B cell (primary cell): ENCODE measurements around the gene RHOH. TPM values are rescaled to one million over a fixed set of nuclear protein-coding genes. Genes with fewer than 3 reads are reported as not detected.

Experiments
- ATAC-seq: fragments of 200-7000 bp; cut with Tn5 transposase; one replicate; pipeline ENCODE4 v1.10.0; 2021; ENCODE audit warnings: low read depth, mild to moderate bottlenecking, moderate number of reproducible peaks, moderate library complexity
- CTCF ChIA-PET: fragments of 350-600 bp; sonication (Branson Sonifier 250); formaldehyde crosslinking; loops from one replicate; lab custom pipeline; 2021; ENCODE audit warnings: antibody characterized with exemption, inconsistent platforms; lab: Charles Lee
- POLR2A ChIA-PET: fragments of 350-600 bp; sonication (Branson Sonifier 250); formaldehyde crosslinking; loops from one replicate; lab custom pipeline; 2021; ENCODE audit warnings: antibody characterized with exemption; lab: Charles Lee
- DNase-seq: peaks from one replicate; pipeline ENCODE4 v3.0.0; 2013
- H2AFZ ChIP-seq: 2 replicates; pipeline ENCODE4 v1.6.1; 2012; ENCODE audit warnings: mild to moderate bottlenecking, low read depth, low read length; ENCODE audit not compliant: insufficient read depth, poor library complexity, severe bottlenecking
- H3K27ac ChIP-seq, 2 donors: 1 replicate in 1 of 2; 2 replicates in 1 of 2; pipeline ENCODE4 v1.5.1; 2012 to 2013; ENCODE audit warnings: low read length in 2 of 2, mild to moderate bottlenecking in 2 of 2, moderate library complexity in 1 of 2
- H3K27me3 ChIP-seq, 4 experiments: fragments of 200-600 bp in 1 of 4; sonication (generic) in 1 of 4; replicated peaks in 1 of 4; 1 replicate in 2 of 4; 2 replicates in 2 of 4; pipeline versions ENCODE4 v1.6.1 to v1.7.0; 2013 to 2016; ENCODE audit warnings: low read length in 3 of 4, mild to moderate bottlenecking in 2 of 4, mixed read lengths in 1 of 4, moderate library complexity in 1 of 4; ENCODE audit not compliant: insufficient read depth in 4 of 4, control insufficient read depth in 3 of 4; ENCODE audit errors: control extremely low read depth in 1 of 4
- H3K36me3 ChIP-seq, 2 experiments: replicated peaks in 1 of 2; 1 replicate in 1 of 2; 2 replicates in 1 of 2; pipeline versions ENCODE4 v1.6.1 to v1.7.1; 2013; ENCODE audit warnings: low read length in 1 of 2; ENCODE audit not compliant: insufficient read depth in 2 of 2, control insufficient read depth in 1 of 2; ENCODE audit errors: control extremely low read depth in 1 of 2, extremely low read depth in 1 of 2
- H3K4me1 ChIP-seq, 2 donors: fragments of 200-600 bp in 1 of 2; sonication (generic) in 1 of 2; 1 replicate in 1 of 2; 2 replicates in 1 of 2; pipeline versions ENCODE4 v1.5.1 to v1.6.1; 2013 to 2017; ENCODE audit warnings: low read length in 2 of 2; ENCODE audit not compliant: control insufficient read depth in 2 of 2, insufficient read depth in 2 of 2
- H3K4me2 ChIP-seq: replicated peaks from 2 replicates; pipeline ENCODE3; 2012; ENCODE audit warnings: mild to moderate bottlenecking, low read depth, low read length; ENCODE audit not compliant: poor library complexity, severe bottlenecking
- H3K4me3 ChIP-seq, 5 experiments: fragments of 200-600 bp in 1 of 5; sonication (generic) in 1 of 5; 1 replicate in 3 of 5; 2 replicates in 2 of 5; pipeline versions ENCODE4 v1.5.1 to v1.7.0; 2011 to 2016; ENCODE audit warnings: low read length in 4 of 5, mild to moderate bottlenecking in 4 of 5, low read depth in 2 of 5, control low read depth in 1 of 5, moderate library complexity in 1 of 5; ENCODE audit not compliant: insufficient read depth in 1 of 5; ENCODE audit errors: control extremely low read depth in 1 of 5, extremely low read depth in 1 of 5
- H3K79me2 ChIP-seq: fragments of 200-600 bp; sonication (generic); one replicate; pipeline ENCODE4 v1.6.0; 2016; ENCODE audit warnings: low read length; ENCODE audit not compliant: control insufficient read depth, insufficient read depth
- H3K9ac ChIP-seq: fragments of 200-600 bp; sonication (generic); 2 replicates; pipeline ENCODE4 v1.6.1; 2017; ENCODE audit warnings: mild to moderate bottlenecking, low read length, moderate library complexity
- H3K9me3 ChIP-seq, 3 donors: one replicate each; pipeline versions ENCODE4 v1.6.1 to v1.7.1; 2013; ENCODE audit warnings: low read length in 2 of 3; ENCODE audit not compliant: control insufficient read depth in 2 of 3, insufficient read depth in 1 of 3; ENCODE audit errors: control extremely low read depth in 1 of 3
- H4K20me1 ChIP-seq: 2 replicates; pipeline ENCODE4 v1.6.0; 2012; ENCODE audit warnings: mild to moderate bottlenecking, low read length; ENCODE audit not compliant: insufficient read depth, control insufficient read depth, poor library complexity, severe bottlenecking
- H3K27ac Mint-ChIP-seq: one replicate; pipeline ENCODE4 v1.8.0; 2021; ENCODE audit warnings: mixed read lengths
- H3K27me3 Mint-ChIP-seq: one replicate; pipeline ENCODE4 v1.8.0; 2021; ENCODE audit warnings: mixed read lengths
- H3K4me1 Mint-ChIP-seq: one replicate; pipeline ENCODE4 v1.8.0; 2021; ENCODE audit warnings: mixed read lengths
- H3K4me3 Mint-ChIP-seq: one replicate; pipeline ENCODE4 v1.8.0; 2021; ENCODE audit warnings: mixed read lengths
- H3K9me3 Mint-ChIP-seq: one replicate; pipeline ENCODE4 v1.8.0; 2022; ENCODE audit warnings: mixed read lengths; ENCODE audit not compliant: insufficient read depth
- CTCF ChIP-seq: fragments of 200-600 bp; IDR thresholded peaks from one replicate; pipeline ENCODE4 v1.8.0; 2022; ENCODE audit warnings: antibody characterized with exemption, mild to moderate bottlenecking
- EZH2 ChIP-seq: IDR thresholded peaks from 2 replicates; pipeline ENCODE4 v1.6.1; 2012; ENCODE audit warnings: borderline replicate concordance, low read depth, mild to moderate bottlenecking, moderate library complexity, low read length; ENCODE audit not compliant: insufficient read depth, poor library complexity, severe bottlenecking
- WGBS: methylation state at CpG from one replicate; pipeline ENCODE4 v1.1.5; 2013; ENCODE audit warnings: missing lambda C conversion rate; ENCODE audit not compliant: insufficient coverage; 5-methylcytosine and 5-hydroxymethylcytosine counted together
- intact Hi-C: fragments of 100-400 bp; cut with micrococcal nuclease; formaldehyde crosslinking; loops from one replicate; pipeline ENCODE4 v1.10.0; 2022
- polyA plus RNA-seq: library from polyadenylated mRNA; depleted of rRNA; stranded (reverse); fragments of >200 nt; gene quantifications from 2 replicates; pipeline ENCODE4 v1.2.3, GENCODE V29; 2012
- total RNA-seq, 2 donors: library from RNA; stranded (reverse); fragments of 120-200 nt in 1 of 2; gene quantifications; 1 replicate in 1 of 2; 2 replicates in 1 of 2; pipeline versions ENCODE4 v1.2.3 to v1.2.4, GENCODE V29; 2013 to 2022

RHOH gene
- total and polyA plus RNA-seq, 2 donors (not counting 1 experiment from before 2014, with no cell fraction given): 118 to 209 TPM

GRCh38 chr4:40283413-40283812 is 86.6 kb downstream of the RHOH start:
- Histone ChIP-seq H3K27me3 (no peaks in the 10 kb centered on the region), H3K4me2 (no peak overlapping the region), H3K27ac (no peak overlapping the region), H4K20me1 (no peaks in the 10 kb centered on the region), H3K79me2 (peaks cover 6% of the 10 kb centered on the region), H2AFZ (no peak overlapping the region), H3K4me3 (no peak overlapping the region), H3K9ac (no peak overlapping the region), H3K4me1 (peaks cover 18 to 44% of the 10 kb centered on the region in 2 donors), H3K9me3 (peaks cover 0 to 4% (median 2%) of the 10 kb centered on the region in 3 donors), H3K36me3 (no peaks in the 10 kb centered on the region)
- POLR2A ChIA-PET: interaction anchor here (0.6 to 1.1 kb wide), 2 partner anchors 18 to 195 kb away, joined by 3 to 10 read pairs; no protein-coding TSS in a partner anchor
- no peak for TF ChIP-seq CTCF
- TF ChIP-seq EZH2: no peak
- H3K27ac Mint-ChIP-seq: peak overlapping the region; percentile 32
- CTCF ChIA-PET: interaction anchor here (0.7 to 3.0 kb wide), 10 partner anchors 9 to 302 kb away, joined by 3 to 21 read pairs (median 6); no protein-coding TSS in a partner anchor
- H3K4me1 Mint-ChIP-seq: peaks cover 50% of the 10 kb centered on the region
- H3K4me3 Mint-ChIP-seq: no peak overlapping the region
- H3K27me3 Mint-ChIP-seq: no peaks in the 10 kb centered on the region
- intact Hi-C loops: no loop called here
- ATAC-seq: no peak
- peaks cover 5% of the 10 kb centered on the region for H3K9me3 Mint-ChIP-seq
- WGBS: 100% methylated on average over 4 of the region's 10 CpGs
- DNase-seq: no peak

- no peak overlapping the region for H3K4me3 ChIP-seq
- no peak overlapping the region for H3K4me3 Mint-ChIP-seq
Measured at GRCh38 chr4:40283968-40284367, 87.1 kb downstream of the RHOH start.

More at GRCh38 chr4:40283968-40284367, 87.1 kb downstream of the RHOH start:
- peaks cover 56% of the 10 kb centered on the region for H3K4me1 Mint-ChIP-seq
- no peaks in the 10 kb centered on the region for H3K27me3 Mint-ChIP-seq
- H3K27ac Mint-ChIP-seq: peak overlapping the region; percentile 63
- peaks cover 24 to 49% of the 10 kb centered on the region in 2 donors for H3K4me1 ChIP-seq
- H3K9me3 ChIP-seq: peaks cover 0 to 4% (median 2%) of the 10 kb centered on the region in 3 donors
- ATAC-seq (peak; percentile 71), DNase-seq (peak; percentile 60)
- H3K36me3 ChIP-seq: no peaks in the 10 kb centered on the region
- peak overlapping the region; percentile 20 for H3K4me2 ChIP-seq
- no peaks in the 10 kb centered on the region for H3K27me3 ChIP-seq
- H3K9ac ChIP-seq: no peak overlapping the region
- 79% methylated on average over 7 of the region's 10 CpGs for WGBS
- no peaks in the 10 kb centered on the region for H4K20me1 ChIP-seq
- peaks cover 5% of the 10 kb centered on the region for H3K9me3 Mint-ChIP-seq
- TF ChIP-seq CTCF (no peak), EZH2 (no peak)
- no peak overlapping the region for H3K27ac ChIP-seq
- ChIA-PET CTCF (interaction anchor here (0.9 to 3.0 kb wide), 9 partner anchors 9 to 47 kb away, joined by 4 to 21 read pairs (median 6); no protein-coding TSS in a partner anchor), POLR2A (interaction anchor here (1.1 kb wide), 1 partner anchor 17 kb away, joined by 3 read pairs; no protein-coding TSS in a partner anchor)
- H3K79me2 ChIP-seq: peaks cover 6% of the 10 kb centered on the region
- H2AFZ ChIP-seq: no peak overlapping the region
- intact Hi-C loops: loop anchor here (1.0 kb wide), 1 partner anchor 25 kb away; no protein-coding TSS in a partner anchor
